GM18909 (cell line): Measurements from ENCODE around the gene HOXB4.

Experiments
- ATAC-seq: cut with Tn5 transposase; IDR thresholded peaks from one replicate; pipeline ENCODE4 v1.9.1; 2021; ENCODE audit warnings: mild to moderate bottlenecking; ENCODE audit not compliant: unreplicated experiment, poor library complexity

Gene HOXB4

GRCh38 chr17:48615047-48615962, 37.2 kb upstream of the HOXB4 start, which contains the start of gene HOXB8:
Gene HOXB8 (minus strand): TSS chr17:48615292. CDS start chr17:48614704, 588 bp downstream.
- ATAC-seq = no peak

DNA sequence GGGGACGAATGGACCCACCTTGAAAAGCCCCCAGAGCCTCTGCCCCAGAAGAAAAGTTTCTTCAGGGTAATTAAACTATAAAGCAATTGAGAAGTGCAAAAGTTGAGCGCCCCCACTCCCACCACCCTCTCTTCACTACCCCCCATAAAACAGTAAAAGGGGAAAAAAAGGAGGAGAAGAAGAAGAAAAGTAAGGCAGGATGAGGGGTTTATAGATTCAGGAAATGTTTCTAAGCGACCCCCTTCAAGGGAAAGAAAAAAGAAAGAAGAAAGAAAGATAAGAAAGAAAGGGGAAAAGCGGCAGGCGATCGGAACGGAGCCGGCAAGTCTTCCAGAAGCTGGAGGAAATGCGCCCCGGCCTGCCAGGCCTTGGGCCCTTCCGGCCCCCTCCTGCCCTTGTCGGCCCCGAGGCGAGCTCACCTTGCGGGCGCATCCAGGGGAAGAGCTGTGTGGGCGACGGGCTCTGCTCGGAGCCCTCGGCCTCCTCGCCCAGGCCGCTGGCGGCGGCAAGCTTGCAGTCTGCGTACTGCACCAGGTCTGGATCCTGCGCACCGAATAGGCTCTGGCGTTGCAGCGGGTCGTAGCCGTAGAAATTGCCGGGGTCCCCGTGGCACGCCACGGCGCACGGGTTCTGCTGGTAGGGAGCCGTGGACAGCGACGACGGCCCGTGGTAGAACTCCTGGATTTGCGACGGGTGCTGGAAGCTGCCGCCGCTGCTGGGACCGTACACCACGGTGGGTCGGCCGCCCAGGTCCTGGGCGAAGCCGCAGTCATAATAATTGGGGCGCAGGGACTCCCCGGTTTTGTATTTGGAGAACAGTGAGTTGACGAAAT, 35.9 kb upstream of the HOXB4 start:
- no peak for ATAC-seq

GRCh38 chr17:48612854-48613691, 34.9 kb upstream of the HOXB4 start:
- no peak for ATAC-seq

GRCh38 chr17:48612456-48612853, 34.3 kb upstream of the HOXB4 start:
- no peak for ATAC-seq

- ATAC-seq = no peak
These were observed 33.7 kb upstream of the HOXB4 start for GRCh38 chr17:48611681-48612455.

GRCh38 chr17:48611213-48611612, 33.1 kb upstream of the HOXB4 start:
- no peak for ATAC-seq

- ATAC-seq = no peak
These were observed 32.4 kb upstream of the HOXB4 start, which contains the start of gene HOXB7 for GRCh38 chr17:48610282-48611211. Gene HOXB7 (minus strand): TSS chr17:48611017. CDS start chr17:48610918, 99 bp downstream.

- no peak for ATAC-seq
These were observed 31.7 kb upstream of the HOXB4 start for GRCh38 chr17:48609759-48610281.

GRCh38 chr17:48609033-48609432, 30.9 kb upstream of the HOXB4 start:
- no peak for ATAC-seq

- ATAC-seq = no peak
These were observed 30.3 kb upstream of the HOXB4 start for GRCh38 chr17:48608494-48608834.

DNA sequence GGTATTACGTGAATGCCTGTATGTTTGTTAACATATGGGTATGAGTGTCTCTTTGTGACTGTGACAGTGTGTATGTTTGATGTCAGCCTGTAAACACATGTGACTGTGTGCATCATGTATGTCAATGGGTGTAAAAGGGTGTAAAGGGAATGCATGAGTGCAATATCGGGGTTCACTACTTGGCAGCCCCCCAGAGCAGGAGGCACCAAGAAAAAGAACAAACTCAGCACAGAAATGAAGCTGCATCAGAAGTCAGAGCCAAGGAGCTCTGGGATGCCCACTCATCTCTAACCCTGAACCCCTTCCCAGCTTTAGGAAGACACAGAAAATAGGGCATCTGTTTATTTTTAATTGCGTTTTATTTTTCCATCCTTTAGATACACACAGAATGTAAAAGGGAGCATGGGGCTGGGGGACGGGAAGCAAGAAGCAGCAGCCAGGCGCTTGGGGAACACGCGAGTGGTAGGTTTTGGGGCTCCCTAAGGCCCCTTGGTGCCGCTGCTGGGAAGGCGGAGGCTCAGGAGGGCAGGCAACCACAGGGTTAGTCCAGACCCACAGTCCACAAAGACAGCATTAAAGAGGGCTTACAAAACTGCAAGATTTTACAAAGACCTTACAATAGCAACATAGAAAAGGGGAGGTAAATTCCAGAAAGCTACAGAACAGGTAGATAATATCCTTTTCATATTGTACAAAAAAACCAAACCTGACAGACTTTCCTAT, 28.9 kb upstream of the HOXB4 start:
- ATAC-seq = no peak

DNA sequence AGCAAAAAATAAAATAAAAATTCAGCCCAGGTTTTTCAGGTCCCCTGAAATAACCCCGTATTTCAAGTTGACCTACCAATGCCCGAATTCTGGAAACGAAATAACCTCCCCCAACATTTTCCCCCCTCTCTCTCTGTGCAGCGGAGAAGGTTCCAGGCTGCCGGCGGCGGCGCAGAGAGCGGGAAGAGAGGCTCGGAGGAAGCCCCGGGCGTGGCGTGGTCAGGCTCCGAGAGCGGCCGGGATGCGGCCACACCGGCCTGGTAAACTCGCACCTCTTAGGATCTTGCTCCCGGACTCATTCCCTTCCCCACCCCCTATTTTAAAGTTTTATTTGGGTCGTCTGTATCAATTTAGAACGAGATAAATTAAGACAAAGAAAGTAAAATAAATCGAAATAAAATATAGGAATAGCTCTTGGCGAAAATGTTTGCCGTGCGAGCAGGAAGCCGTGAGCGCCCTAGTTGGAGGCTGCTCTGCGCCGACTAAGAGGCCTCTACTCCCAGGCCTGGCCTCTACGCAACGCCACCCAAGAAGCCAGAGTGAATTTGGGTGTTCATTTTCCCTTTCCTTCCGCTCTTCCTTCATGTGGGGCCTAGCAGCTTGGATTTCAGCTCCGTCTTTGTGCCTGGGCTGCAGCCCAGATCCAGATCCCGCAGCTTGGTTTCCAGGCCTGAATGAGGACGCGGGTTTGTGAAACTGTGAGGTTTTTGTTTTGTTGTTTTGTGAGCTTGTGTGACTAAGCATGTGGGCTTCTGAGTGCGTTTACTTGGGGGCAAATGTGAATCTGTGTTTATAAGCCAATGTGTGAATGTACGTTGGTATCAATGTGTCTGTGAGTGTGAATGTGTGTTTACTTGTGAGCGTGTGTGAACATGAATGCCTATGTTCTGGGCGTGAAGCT, 28.1 kb upstream of the HOXB4 start:
- no peak for ATAC-seq

GRCh38 chr17:48605409-48605919, 27.3 kb upstream of the HOXB4 start:
- no peak for ATAC-seq

DNA sequence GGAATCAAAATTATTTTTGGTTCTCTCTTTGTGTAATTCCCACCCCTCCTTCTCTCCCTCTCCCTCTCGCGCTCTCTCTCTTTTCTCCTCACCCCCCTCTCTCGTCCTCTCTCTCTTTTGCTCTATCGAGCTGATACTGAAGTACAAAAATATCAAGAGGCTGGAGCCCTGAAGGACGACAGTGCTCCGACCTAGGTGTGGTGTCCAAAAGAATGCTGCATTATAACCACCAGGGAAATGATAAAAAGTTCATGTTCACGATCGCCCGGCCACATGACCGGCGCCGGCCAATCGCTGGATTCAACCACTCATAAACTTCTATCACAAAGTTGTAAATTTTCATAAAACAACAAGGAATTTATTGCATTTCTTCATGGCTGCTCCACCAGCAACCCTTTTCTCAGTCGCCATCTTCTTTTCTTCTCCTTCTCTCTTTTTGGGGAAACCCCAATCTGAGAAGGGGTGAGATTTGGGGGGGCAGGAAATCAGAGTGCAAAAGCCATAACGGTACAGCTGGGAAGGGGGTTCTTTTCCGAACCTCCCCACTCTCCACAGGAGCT, 26.7 kb upstream of the HOXB4 start, which contains the start of gene HOXB6:
Gene HOXB6 (minus strand): TSS at position 217 of the 560 bp plus-strand sequence. CDS start 6,836 bp downstream, outside the sequence.
- no peak for ATAC-seq

DNA sequence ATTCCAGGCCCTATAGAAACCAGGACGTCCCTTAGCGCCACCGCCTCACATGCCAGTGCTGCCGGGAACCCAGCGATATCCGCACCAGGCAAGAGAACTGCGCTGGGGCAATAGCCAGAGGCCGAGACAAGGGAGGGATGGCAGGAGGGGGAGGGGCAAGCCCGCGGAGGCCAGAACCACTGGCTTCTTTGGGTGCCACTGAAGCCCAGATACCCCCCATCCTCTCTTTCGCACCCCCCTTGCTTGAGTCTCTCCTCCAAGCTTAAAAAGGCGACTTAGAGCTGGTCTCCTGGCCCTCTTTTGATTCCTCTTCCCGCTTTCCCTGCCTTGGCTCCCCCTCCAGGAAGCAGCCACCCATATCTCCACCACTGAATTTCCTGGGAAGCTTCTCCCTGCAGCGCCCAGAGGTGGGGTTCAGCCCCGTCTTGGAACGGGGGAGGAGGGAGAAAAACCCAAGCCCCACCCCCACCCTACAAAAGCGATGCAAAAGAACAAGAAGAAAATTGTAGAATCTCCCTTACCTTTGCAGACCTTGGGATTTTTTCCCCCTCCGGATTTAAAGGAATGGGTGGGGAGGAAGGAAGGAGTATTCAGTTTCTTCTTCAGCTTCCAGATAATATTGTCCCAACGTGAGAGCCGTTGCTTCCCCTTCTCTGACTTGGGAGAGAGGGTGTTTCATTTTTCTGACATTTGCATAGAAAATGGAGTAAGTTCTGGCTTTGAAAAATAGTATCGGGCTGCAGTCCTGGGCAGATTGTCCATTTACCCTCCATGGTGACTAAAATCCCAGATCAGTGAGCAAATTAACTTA, 26.0 kb upstream of the HOXB4 start:
- ATAC-seq = no peak
